BE2C (cell line): ENCODE results near the gene CBFA2T3.

Experiments
- DNase-seq: peaks from one replicate; pipeline ENCODE4 v3.0.0-alpha.2; 2020
- H3K27me3 ChIP-seq: fragments of 250-450 bp; sonication (Bioruptor Pico); 2 replicates; pipeline ENCODE4 v1.5.1; 2020; ENCODE audit warnings: mild to moderate bottlenecking
- H3K36me3 ChIP-seq: fragments of 250-450 bp; sonication (Bioruptor Pico); 2 replicates; pipeline ENCODE4 v1.5.1; 2020; ENCODE audit warnings: mild to moderate bottlenecking
- H3K4me1 ChIP-seq: fragments of 250-450 bp; sonication (Bioruptor Pico); 2 replicates; pipeline ENCODE4 v1.5.1; 2020
- H3K4me3 ChIP-seq: 2 replicates; pipeline ENCODE4 v1.5.1; 2011; ENCODE audit warnings: low read depth, low read length
- H3K9me3 ChIP-seq: fragments of 250-450 bp; sonication (Bioruptor Pico); 2 replicates; pipeline ENCODE4 v1.5.1; 2020
- CTCF ChIP-seq: IDR thresholded peaks from 2 replicates; pipeline ENCODE4 v1.5.1; 2012; ENCODE audit warnings: mild to moderate bottlenecking, low read depth, low read length

CBFA2T3 gene

GRCh38 chr16:88874938-88875599 lies 101.9 kb downstream of the CBFA2T3 start:
- Histone ChIP-seq H3K4me1 (no peaks in the 10 kb centered on the region), H3K27me3 (peaks cover 97% of the 10 kb centered on the region), H3K4me3 (no peak overlapping the region), H3K36me3 (no peaks in the 10 kb centered on the region), H3K9me3 (no peaks in the 10 kb centered on the region)
- no peak for DNase-seq
- no peak for TF ChIP-seq CTCF

GRCh38 chr16:88872650-88873331 lies 104.2 kb downstream of the CBFA2T3 start:
- H3K4me1 ChIP-seq, result no peaks in the 10 kb centered on the region
- peaks cover 97% of the 10 kb centered on the region for H3K27me3 ChIP-seq
- DNase-seq, result no peak
- H3K9me3 ChIP-seq, result no peaks in the 10 kb centered on the region
- TF ChIP-seq CTCF, result no peak
- H3K36me3 ChIP-seq, result no peaks in the 10 kb centered on the region
- H3K4me3 ChIP-seq, result no peak overlapping the region

GRCh38 chr16:88871730-88872416 lies 105.1 kb downstream of the CBFA2T3 start:
- no peaks in the 10 kb centered on the region for H3K4me1 ChIP-seq
- DNase-seq, result no peak

GRCh38 chr16:88871349-88871702 lies 105.7 kb downstream of the CBFA2T3 start:
- no peak for DNase-seq
- Histone ChIP-seq H3K27me3 (peaks cover 97% of the 10 kb centered on the region), H3K4me1 (no peaks in the 10 kb centered on the region), H3K9me3 (no peaks in the 10 kb centered on the region), H3K36me3 (no peaks in the 10 kb centered on the region), H3K4me3 (no peak overlapping the region)
- TF ChIP-seq CTCF, result no peak

More at GRCh38 chr16:88871730-88872416, 105.1 kb downstream of the CBFA2T3 start:
- H3K9me3 ChIP-seq, result no peaks in the 10 kb centered on the region
- peaks cover 97% of the 10 kb centered on the region for H3K27me3 ChIP-seq
- H3K4me3 ChIP-seq, result no peak overlapping the region
- no peaks in the 10 kb centered on the region for H3K36me3 ChIP-seq
- no peak for TF ChIP-seq CTCF

- Histone ChIP-seq H3K36me3 (no peaks in the 10 kb centered on the region), H3K4me3 (no peak overlapping the region), H3K27me3 (peaks cover 97% of the 10 kb centered on the region), H3K4me1 (no peaks in the 10 kb centered on the region), H3K9me3 (no peaks in the 10 kb centered on the region)
- TF ChIP-seq CTCF, result no peak
- no peak for DNase-seq
Measured at GRCh38 chr16:88870608-88871348, 106.2 kb downstream of the CBFA2T3 start.

GRCh38 chr16:88869673-88869980 lies 107.4 kb downstream of the CBFA2T3 start:
- no peaks in the 10 kb centered on the region for H3K9me3 ChIP-seq
- no peak overlapping the region for H3K4me3 ChIP-seq
- TF ChIP-seq CTCF, result no peak
- H3K4me1 ChIP-seq, result no peaks in the 10 kb centered on the region
- no peak for DNase-seq
- H3K27me3 ChIP-seq, result peaks cover 88% of the 10 kb centered on the region
- H3K36me3 ChIP-seq, result no peaks in the 10 kb centered on the region
